Effector memory CD4-positive, alpha-beta T cell (primary cell): ENCODE results near the gene LAMC3.

ENCODE experiments used
- DNase-seq, 3 donors: peaks; one replicate each; pipeline ENCODE4 v3.0.0-alpha.2; 2020
- H3K27ac ChIP-seq: 2 replicates; pipeline ENCODE4 v1.7.0; 2013; ENCODE audit warnings: mild to moderate bottlenecking, low read length, moderate library complexity; ENCODE audit not compliant: insufficient read depth, poor library complexity, severe bottlenecking
- H3K27me3 ChIP-seq: replicated peaks from 2 replicates; pipeline ENCODE4 v1.7.0; 2013; ENCODE audit warnings: mild to moderate bottlenecking, low read length; ENCODE audit not compliant: insufficient read depth, control insufficient read depth, poor library complexity, severe bottlenecking
- H3K36me3 ChIP-seq: 2 replicates; pipeline ENCODE4 v1.7.0; 2013; ENCODE audit warnings: mild to moderate bottlenecking, low read length, moderate library complexity; ENCODE audit not compliant: control insufficient read depth, insufficient read depth
- H3K4me1 ChIP-seq: 2 replicates; pipeline ENCODE4 v1.7.0; 2013; ENCODE audit warnings: low read length, mild to moderate bottlenecking; ENCODE audit not compliant: control insufficient read depth, insufficient read depth, poor library complexity, severe bottlenecking
- H3K4me3 ChIP-seq: 2 replicates; pipeline ENCODE4 v1.7.0; 2013; ENCODE audit warnings: low read length, low read depth, mild to moderate bottlenecking; ENCODE audit not compliant: insufficient read depth, poor library complexity, severe bottlenecking
- H3K9me3 ChIP-seq: 2 replicates; pipeline ENCODE4 v1.7.0; 2013; ENCODE audit warnings: mild to moderate bottlenecking, low read length, moderate library complexity; ENCODE audit not compliant: control insufficient read depth

Gene LAMC3

GRCh38 chr9:131090025-131090787 lies 81.2 kb downstream of the LAMC3 start:
- Histone ChIP-seq H3K27me3 (peaks cover 3% of the 10 kb centered on the region), H3K9me3 (no peaks in the 10 kb centered on the region), H3K4me1 (no peaks in the 10 kb centered on the region), H3K27ac (no peak overlapping the region), H3K36me3 (no peaks in the 10 kb centered on the region), H3K4me3 (no peak overlapping the region)
- no peak for DNase-seq

GRCh38 chr9:131091352-131091992 lies 82.5 kb downstream of the LAMC3 start:
- Histone ChIP-seq H3K27ac (no peak overlapping the region), H3K27me3 (peaks cover 8% of the 10 kb centered on the region), H3K9me3 (no peaks in the 10 kb centered on the region), H3K4me3 (no peak overlapping the region), H3K4me1 (peaks cover under 1% of the 10 kb centered on the region), H3K36me3 (no peaks in the 10 kb centered on the region)
- DNase-seq, result no peak

GRCh38 chr9:131092030-131092429 lies 83.1 kb downstream of the LAMC3 start:
- DNase-seq, result no peak
- H3K36me3 ChIP-seq, result no peaks in the 10 kb centered on the region
- no peak overlapping the region for H3K4me3 ChIP-seq
- no peak overlapping the region for H3K27ac ChIP-seq
- peaks cover 8% of the 10 kb centered on the region for H3K27me3 ChIP-seq
- H3K4me1 ChIP-seq, result peaks cover 6% of the 10 kb centered on the region
- H3K9me3 ChIP-seq, result no peaks in the 10 kb centered on the region

GRCh38 chr9:131092548-131093440 lies 83.8 kb downstream of the LAMC3 start:
- peaks cover 8% of the 10 kb centered on the region for H3K27me3 ChIP-seq
- H3K4me3 ChIP-seq, result no peak overlapping the region
- peaks cover 8% of the 10 kb centered on the region for H3K4me1 ChIP-seq
- H3K36me3 ChIP-seq, result no peaks in the 10 kb centered on the region
- no peaks in the 10 kb centered on the region for H3K9me3 ChIP-seq
- H3K27ac ChIP-seq, result no peak overlapping the region
- no peak for DNase-seq

GRCh38 chr9:131094015-131094414 lies 85.0 kb downstream of the LAMC3 start:
- no peaks in the 10 kb centered on the region for H3K9me3 ChIP-seq
- peaks cover 8% of the 10 kb centered on the region for H3K4me1 ChIP-seq
- DNase-seq, result no peak
- H3K27ac ChIP-seq, result no peak overlapping the region
- H3K27me3 ChIP-seq, result peaks cover 8% of the 10 kb centered on the region
- no peak overlapping the region for H3K4me3 ChIP-seq
- no peaks in the 10 kb centered on the region for H3K36me3 ChIP-seq

- Histone ChIP-seq H3K27me3 (peaks cover 8% of the 10 kb centered on the region), H3K4me3 (no peak overlapping the region), H3K36me3 (no peaks in the 10 kb centered on the region), H3K9me3 (no peaks in the 10 kb centered on the region), H3K27ac (no peak overlapping the region), H3K4me1 (peaks cover 8% of the 10 kb centered on the region)
- DNase-seq, result no peak
Measured at GRCh38 chr9:131094622-131095021, 85.6 kb downstream of the LAMC3 start.

GRCh38 chr9:131095666-131096268 lies 86.8 kb downstream of the LAMC3 start:
- Histone ChIP-seq H3K4me1 (peaks cover 8% of the 10 kb centered on the region), H3K9me3 (no peaks in the 10 kb centered on the region), H3K27me3 (peaks cover 8% of the 10 kb centered on the region), H3K27ac (no peak overlapping the region), H3K4me3 (peak overlapping the region; percentile 45), H3K36me3 (no peaks in the 10 kb centered on the region)
- DNase-seq, result no peak

- Histone ChIP-seq H3K4me3 (peak within 1 kb of the TSS; percentile 45), H3K27me3 (peaks cover 8% of the 10 kb centered on the region), H3K9me3 (no peaks in the 10 kb centered on the region), H3K27ac (no peak within 1 kb of the TSS), H3K4me1 (peaks cover 8% of the 10 kb centered on the region), H3K36me3 (no peaks in the 10 kb centered on the region)
- no peak for DNase-seq
Measured at GRCh38 chr9:131096269-131097125, 87.5 kb downstream of the LAMC3 start, which contains the start of gene AIF1L. TSS of gene AIF1L (plus strand) at chr9:131096531. CDS start at chr9:131096630, 99 bp downstream.
